Lower leg skin (tissue), 4 donors: ENCODE results near the gene OR4M1. TPM values are rescaled to one million over a fixed set of nuclear protein-coding genes. Genes with fewer than 3 reads are reported as not detected.
"Not testable (repeated sequence)": the region's sequence is repeated elsewhere in the genome, so short reads cannot be mapped to it uniquely, and the experiment has no call there.

Experiments
- DNase-seq, 2 donors: peaks; one replicate each; pipeline ENCODE4 v3.0.0-alpha.2; 2019; ENCODE audit warnings: low spot score in 2 of 2
- H3K4me3 ChIP-seq: fragments of 200-600 bp; sonication (generic); 2 replicates; pipeline ENCODE4 v1.5.1; 2017; ENCODE audit warnings: mild to moderate bottlenecking, low read depth; ENCODE audit not compliant: poor library complexity, severe bottlenecking
- POLR2A ChIP-seq, 2 donors: fragments of 450-650 bp; IDR thresholded peaks; one replicate each; pipeline ENCODE4 v1.6.1; 2016 to 2017; ENCODE audit warnings: antibody characterized with exemption in 2 of 2, mild to moderate bottlenecking in 1 of 2, moderate library complexity in 1 of 2
- WGBS, 2 donors: methylation state at CpG; one replicate each; pipeline ENCODE4 v1.1.5; 2018; 5-methylcytosine and 5-hydroxymethylcytosine counted together
- intact Hi-C: fragments of 100-400 bp; cut with DNase I; formaldehyde crosslinking; loops from one replicate; pipeline ENCODE4 v1.15.0; 2023; ENCODE audit warnings: low total_unique reads
- total RNA-seq, 4 donors: library from RNA; depleted of rRNA; stranded (reverse); fragments of >200 nt; gene quantifications; one replicate each; pipeline ENCODE4 v1.1.0, GENCODE V29; 2016
- TF ChIP-seq, protein P1 (sequence below), 3 donors: fragments of 450-650 bp; IDR thresholded peaks; one replicate each; pipeline ENCODE4 v1.5.1; 2016; ENCODE audit warnings: antibody characterized with exemption in 3 of 3, mild to moderate bottlenecking in 3 of 3, moderate library complexity in 2 of 3

Gene OR4M1
- total RNA-seq, 4 donors from 2014 or later = not detected

DNA sequence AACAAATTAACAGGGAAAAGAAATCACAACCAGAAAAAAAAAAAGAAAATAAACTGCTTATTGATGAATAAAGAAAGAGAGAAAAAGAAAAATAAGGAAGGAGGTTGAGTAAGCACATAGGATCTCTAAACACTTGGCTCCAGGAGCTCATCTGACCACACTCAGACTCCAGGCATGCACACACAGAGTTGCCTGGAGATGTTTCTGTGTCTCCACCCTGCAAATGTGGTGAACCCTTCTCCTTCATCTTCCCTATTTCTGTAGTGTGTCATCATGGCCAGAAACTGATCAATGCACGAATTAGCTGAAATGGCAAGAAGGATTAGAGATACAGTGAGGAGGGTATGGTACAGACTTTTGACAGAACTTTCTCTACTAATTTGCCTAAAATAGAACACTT is 50.5 kb downstream of the OR4M1 start:
- WGBS, 2 donors = 18 to 29% methylated on average over 1 of the region's 1 CpG
- DNase-seq = no peak
- intact Hi-C loops = no loop called here
- H3K4me3 ChIP-seq = no peak overlapping the region
- TF ChIP-seq, protein P1, sequence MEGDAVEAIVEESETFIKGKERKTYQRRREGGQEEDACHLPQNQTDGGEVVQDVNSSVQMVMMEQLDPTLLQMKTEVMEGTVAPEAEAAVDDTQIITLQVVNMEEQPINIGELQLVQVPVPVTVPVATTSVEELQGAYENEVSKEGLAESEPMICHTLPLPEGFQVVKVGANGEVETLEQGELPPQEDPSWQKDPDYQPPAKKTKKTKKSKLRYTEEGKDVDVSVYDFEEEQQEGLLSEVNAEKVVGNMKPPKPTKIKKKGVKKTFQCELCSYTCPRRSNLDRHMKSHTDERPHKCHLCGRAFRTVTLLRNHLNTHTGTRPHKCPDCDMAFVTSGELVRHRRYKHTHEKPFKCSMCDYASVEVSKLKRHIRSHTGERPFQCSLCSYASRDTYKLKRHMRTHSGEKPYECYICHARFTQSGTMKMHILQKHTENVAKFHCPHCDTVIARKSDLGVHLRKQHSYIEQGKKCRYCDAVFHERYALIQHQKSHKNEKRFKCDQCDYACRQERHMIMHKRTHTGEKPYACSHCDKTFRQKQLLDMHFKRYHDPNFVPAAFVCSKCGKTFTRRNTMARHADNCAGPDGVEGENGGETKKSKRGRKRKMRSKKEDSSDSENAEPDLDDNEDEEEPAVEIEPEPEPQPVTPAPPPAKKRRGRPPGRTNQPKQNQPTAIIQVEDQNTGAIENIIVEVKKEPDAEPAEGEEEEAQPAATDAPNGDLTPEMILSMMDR (IDR thresholded peaks at IDR 0.05) = no peak
- no peak for TF ChIP-seq POLR2A (IDR thresholded peaks at IDR 0.05)

GRCh38 chr14:19827626-19828244 is 54.4 kb downstream of the OR4M1 start:
- H3K4me3 ChIP-seq, intact Hi-C loops, DNase-seq: not testable (repeated sequence)
- WGBS, 2 donors = 58 to 65% methylated on average over 12 of the region's 12 CpGs

DNA sequence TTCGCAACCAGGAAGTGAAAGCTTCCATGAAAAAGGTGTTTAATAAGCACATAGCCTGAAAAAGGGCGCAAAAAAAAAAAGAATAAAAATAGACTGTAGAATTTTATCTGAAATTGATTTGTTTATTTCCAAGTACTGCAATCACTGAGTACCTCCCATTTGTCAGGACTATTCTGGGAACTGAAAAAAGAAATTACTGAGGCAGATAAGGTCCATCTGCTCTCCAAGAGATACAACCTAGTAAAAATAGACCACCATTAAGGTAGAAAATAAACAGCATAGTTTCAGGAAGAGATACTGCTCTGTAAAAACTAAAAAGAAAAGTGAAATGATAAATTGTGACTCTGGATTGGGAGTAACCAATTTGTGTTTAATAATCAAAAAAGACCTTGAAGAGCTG is 55.0 kb downstream of the OR4M1 start:
- H3K4me3 ChIP-seq = no peak overlapping the region
- intact Hi-C loops = no loop called here
- no peak for DNase-seq
- WGBS, 2 donors = 80 to 87% methylated on average over 2 of the region's 2 CpGs
- TF ChIP-seq, protein P1 (IDR thresholded peaks at IDR 0.05) = no peak
- no peak for TF ChIP-seq POLR2A (IDR thresholded peaks at IDR 0.05)

Other genes starting within 250 kb of the OR4M1 start
- not detected for gene OR11H2, start 59.6 kb upstream of the OR4M1 start, total RNA-seq
- gene OR4Q3, start 29.9 kb upstream of the OR4M1 start, total RNA-seq = not detected
- gene OR4N2, start 30.3 kb downstream of the OR4M1 start, total RNA-seq = not detected
- not detected for gene OR4K2, start 101.6 kb downstream of the OR4M1 start, total RNA-seq
- not detected for gene OR4K5, start 147.1 kb downstream of the OR4M1 start, total RNA-seq
- not detected for gene OR4K1, start 157.4 kb downstream of the OR4M1 start, total RNA-seq
- gene OR4K15, start 202.1 kb downstream of the OR4M1 start, total RNA-seq = not detected
- gene OR4Q2, start 228.7 kb downstream of the OR4M1 start, total RNA-seq = not detected
- not detected for gene OR4K14, start 245.8 kb downstream of the OR4M1 start, total RNA-seq